ENCODE data around the gene KANK4.

Gene KANK4

GRCh38 chr1:62213075-62213914 is 105.9 kb downstream of the KANK4 start:
- DNase-seq (ENCODE audit: low read depth in 1 of 2, low spot score in 1 of 2), result no peak

- no peak for DNase-seq (ENCODE audit: low read depth in 1 of 2, low spot score in 1 of 2)
Measured at GRCh38 chr1:62212411-62212810, 106.8 kb downstream of the KANK4 start.

GRCh38 chr1:62210960-62211359 is 108.3 kb downstream of the KANK4 start:
- no peak for DNase-seq (ENCODE audit: low read depth in 1 of 2, low spot score in 1 of 2)

DNA sequence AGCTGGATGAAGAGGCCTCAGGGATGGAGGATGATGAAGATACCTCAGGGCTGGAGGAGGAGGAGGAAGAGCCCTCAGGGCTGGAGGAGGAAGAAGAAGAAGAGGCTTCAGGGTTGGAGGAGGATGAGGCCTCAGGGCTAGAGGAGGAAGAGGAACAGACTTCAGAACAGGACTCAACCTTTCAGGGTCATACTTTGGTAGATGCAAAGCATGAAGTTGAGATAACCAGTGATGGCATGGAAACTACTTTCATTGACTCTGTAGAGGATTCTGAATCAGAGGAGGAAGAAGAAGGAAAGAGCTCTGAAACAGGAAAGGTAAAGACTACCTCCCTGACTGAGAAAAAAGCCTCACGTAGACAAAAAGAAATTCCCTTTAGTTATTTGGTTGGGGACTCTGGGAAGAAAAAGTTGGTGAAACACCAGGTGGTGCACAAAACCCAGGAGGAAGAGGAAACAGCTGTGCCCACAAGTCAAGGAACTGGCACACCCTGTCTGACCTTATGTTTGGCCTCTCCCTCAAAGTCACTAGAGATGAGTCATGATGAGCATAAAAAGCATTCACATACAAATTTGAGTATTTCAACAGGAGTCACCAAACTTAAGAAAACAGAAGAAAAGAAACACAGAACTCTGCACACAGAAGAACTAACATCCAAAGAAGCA is 109.2 kb downstream of the KANK4 start:
- no peak for DNase-seq (ENCODE audit: low read depth in 1 of 2, low spot score in 1 of 2)

DNA sequence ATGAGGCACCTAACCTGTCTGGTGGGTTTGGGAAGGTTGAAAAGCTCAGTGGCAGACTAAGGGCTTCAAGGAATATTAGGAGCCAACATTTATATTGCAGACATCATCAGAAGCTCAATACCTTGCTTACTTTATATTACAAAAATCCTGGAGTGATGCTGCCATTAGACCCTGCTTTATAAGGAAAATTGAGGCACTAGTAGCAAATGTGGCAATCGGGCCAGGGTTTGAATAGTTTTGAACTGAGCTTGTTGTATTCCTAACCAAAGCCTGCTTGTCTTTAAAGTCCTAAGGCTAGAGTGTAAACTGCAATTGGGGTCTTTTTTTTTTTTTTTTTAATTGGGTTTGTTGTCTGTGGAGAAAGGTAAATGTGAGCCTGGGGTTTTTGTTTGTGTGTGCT is 110.3 kb downstream of the KANK4 start:
- DNase-seq (ENCODE audit: low read depth in 1 of 2, low spot score in 1 of 2), result no peak

DNA sequence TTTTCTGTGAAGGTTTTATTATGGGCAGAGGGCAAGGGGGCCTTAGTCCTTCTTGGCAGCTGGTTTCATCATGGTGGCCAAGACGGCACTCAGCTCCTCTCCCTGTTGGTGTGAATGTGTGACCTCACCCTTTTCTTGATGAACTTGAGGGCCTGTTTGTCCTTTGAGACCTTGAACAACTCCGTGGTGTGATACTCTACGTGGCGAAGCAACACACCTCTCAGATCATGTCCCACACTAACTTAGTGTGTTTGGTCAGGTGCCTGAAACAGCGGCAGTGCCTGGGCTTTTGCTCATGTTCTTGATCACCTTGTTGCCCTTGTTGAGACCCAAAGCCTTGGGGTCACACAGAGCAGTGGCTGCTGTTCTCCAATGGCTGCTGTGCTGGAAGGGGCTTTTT is 111.1 kb downstream of the KANK4 start:
- DNase-seq (ENCODE audit: low read depth in 1 of 2, low spot score in 1 of 2), result no peak

DNA sequence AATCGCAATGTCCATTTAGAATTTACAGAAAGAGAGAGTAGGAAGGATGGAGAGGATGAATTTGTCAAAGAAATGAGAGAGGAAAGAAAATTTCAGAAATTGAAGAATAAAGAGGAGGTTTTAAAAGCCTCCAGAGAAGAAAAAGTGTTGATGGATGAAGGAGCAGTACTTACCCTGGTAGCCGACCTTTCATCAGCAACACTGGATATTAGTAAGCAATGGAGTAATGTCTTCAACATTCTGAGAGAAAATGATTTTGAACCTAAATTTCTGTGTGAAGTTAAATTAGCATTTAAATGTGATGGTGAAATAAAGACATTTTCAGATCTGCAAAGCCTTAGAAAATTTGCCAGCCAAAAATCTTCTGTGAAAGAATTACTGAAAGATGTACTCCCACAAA is 112.0 kb downstream of the KANK4 start:
- DNase-seq (ENCODE audit: low read depth in 1 of 2, low spot score in 1 of 2), result no peak

DNA sequence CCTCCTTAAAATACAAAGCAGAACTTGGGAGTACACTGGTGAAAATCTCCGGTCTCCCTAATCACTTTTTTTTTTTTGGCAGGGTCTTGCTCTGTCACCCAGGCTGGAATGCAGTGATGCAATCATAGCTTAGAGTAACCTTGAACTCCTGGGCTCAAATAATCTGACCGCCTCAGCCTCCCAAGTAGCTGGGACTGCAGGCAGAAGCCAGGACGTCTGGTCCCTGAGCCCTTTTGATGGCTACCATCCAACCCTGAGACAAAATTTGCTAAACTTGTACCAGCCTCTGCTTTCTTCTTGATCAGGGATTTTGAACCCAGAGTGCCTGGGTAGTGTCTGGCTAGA is 120.5 kb downstream of the KANK4 start:
- no peak for DNase-seq (ENCODE audit: low read depth in 1 of 2, low spot score in 1 of 2)

DNA sequence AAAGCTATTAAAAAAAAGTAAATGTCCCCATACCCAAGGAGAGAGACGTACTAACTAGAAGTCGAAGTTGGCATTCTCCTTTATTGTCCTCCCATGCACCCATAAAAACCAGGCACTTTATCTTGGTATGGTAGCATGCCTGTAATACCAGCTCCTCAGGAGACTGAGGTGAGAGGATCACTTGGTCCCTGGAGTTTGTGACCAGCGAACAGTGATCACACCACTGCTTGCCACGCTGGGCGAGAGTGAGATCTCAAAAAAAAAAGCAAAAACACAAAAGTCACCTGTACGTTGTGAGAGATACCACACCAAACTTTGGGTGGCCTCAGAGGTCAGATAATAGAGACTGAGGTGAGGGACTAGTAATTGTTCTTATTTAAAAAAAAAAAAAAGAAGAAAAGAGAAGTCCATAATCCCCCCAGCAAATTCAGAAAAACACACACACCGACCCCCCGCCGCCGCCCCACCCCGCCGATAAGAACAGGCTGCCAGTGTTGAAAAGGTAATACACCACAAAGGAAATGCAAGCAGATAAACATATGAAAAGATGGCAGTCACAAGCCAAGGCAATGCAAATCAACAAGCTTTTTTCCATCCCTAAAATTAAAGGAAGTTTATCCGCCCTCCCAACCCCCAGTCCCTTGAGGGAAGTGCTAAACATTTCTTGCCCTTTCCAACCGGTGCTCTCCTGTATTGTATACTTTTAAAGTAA is 121.0 kb downstream of the KANK4 start:
- no peak for DNase-seq (ENCODE audit: low read depth in 1 of 2, low spot score in 1 of 2)

- DNase-seq (ENCODE audit: low read depth in 1 of 2, low spot score in 1 of 2), result no peak
Measured at GRCh38 chr1:62196086-62196690, 123.0 kb downstream of the KANK4 start.

- no peak for DNase-seq (ENCODE audit: low read depth in 1 of 2, low spot score in 1 of 2)
Measured at GRCh38 chr1:62194651-62195544, 124.3 kb downstream of the KANK4 start, which contains the start of gene L1TD1. L1TD1 (plus strand) TSS chr1:62194849; CDS start chr1:62206629, 11,780 bp downstream.

GRCh38 chr1:62188111-62188510 is 131.1 kb downstream of the KANK4 start:
- no peak for DNase-seq (ENCODE audit: low read depth in 1 of 2, low spot score in 1 of 2)

GRCh38 chr1:62187548-62187947 is 131.7 kb downstream of the KANK4 start:
- DNase-seq (ENCODE audit: low read depth in 1 of 2, low spot score in 1 of 2), result no peak
